ENCODE measurements around the gene MGST2. TPM values are rescaled to one million over a fixed set of nuclear protein-coding genes. Genes with fewer than 3 reads are reported as not detected.

Gene MGST2
- total RNA-seq, 2 donors from 2014 or later = 23.4 to 44.1 TPM

DNA sequence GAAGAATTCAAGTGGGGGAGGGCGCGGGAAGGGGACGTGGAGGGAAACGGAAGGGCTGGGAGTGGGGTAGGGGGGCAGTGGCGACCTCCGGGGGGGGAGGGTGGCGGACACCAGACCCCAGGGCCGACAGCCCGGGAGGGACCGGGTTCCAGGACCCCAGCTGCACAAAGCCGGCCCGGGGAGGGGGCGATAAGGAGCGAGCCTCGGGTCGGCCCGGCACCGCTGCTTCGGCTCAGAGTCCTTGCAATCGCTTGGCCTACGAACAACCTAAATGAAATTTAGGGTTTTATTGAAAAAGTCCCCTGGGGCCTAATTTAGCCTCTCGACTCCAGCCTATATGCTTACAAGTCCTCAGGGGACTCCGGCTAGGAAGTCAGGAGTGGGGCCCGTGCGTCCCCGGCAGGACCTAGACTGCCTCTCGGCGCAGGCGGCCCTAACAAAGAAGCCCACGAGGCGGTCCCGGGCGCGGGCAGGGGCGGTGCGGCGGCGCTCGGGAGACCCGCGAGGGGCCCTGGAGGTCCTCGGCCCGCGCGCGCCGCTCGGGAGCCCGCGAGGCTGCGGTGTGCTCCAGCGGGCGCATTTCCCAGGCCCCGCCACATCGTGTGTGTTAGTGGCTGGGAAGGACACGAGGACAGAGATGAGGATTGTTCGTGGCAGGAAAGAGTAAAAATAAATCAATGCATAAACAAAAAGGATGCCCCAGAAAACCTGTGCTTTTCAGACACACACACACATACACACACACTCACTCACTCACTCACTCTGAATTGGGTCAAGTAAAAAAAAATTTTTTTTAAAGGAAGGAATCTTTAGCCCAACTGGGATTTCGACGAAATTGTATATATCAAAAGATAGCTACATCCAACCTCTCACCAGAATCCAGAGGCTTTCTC lies 70.0 kb downstream of the MGST2 start:
- Histone ChIP-seq H3K27ac (peak overlapping the region in 3 of 4 donors; percentile 60 to 76 (median 65)), H3K4me3 (no peak overlapping the region), H3K9me3 (no peaks in the 10 kb centered on the region), H3K4me1 (peaks cover 48% of the 10 kb centered on the region), H3K36me3 (replicated peaks in 1 of 2; ENCODE audit: insufficient read depth in 1 of 2, low read depth in 2 of 2) (no peaks in the 10 kb centered on the region), H3K27me3 (no peaks in the 10 kb centered on the region)
- DNase-seq = peak in 2 of 4 donors; percentile 11 to 28
- no peak for ATAC-seq
- no peak for TF ChIP-seq POLR2A (IDR thresholded peaks at IDR 0.05)
- TF ChIP-seq, protein P1, sequence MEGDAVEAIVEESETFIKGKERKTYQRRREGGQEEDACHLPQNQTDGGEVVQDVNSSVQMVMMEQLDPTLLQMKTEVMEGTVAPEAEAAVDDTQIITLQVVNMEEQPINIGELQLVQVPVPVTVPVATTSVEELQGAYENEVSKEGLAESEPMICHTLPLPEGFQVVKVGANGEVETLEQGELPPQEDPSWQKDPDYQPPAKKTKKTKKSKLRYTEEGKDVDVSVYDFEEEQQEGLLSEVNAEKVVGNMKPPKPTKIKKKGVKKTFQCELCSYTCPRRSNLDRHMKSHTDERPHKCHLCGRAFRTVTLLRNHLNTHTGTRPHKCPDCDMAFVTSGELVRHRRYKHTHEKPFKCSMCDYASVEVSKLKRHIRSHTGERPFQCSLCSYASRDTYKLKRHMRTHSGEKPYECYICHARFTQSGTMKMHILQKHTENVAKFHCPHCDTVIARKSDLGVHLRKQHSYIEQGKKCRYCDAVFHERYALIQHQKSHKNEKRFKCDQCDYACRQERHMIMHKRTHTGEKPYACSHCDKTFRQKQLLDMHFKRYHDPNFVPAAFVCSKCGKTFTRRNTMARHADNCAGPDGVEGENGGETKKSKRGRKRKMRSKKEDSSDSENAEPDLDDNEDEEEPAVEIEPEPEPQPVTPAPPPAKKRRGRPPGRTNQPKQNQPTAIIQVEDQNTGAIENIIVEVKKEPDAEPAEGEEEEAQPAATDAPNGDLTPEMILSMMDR (IDR thresholded peaks at IDR 0.05) = no peak
- intact Hi-C loops (cut with DNase I) = no loop called here
- WGBS, 2 donors = 48 to 66% methylated on average over 43 to 58 of the region's 59 CpGs

DNA sequence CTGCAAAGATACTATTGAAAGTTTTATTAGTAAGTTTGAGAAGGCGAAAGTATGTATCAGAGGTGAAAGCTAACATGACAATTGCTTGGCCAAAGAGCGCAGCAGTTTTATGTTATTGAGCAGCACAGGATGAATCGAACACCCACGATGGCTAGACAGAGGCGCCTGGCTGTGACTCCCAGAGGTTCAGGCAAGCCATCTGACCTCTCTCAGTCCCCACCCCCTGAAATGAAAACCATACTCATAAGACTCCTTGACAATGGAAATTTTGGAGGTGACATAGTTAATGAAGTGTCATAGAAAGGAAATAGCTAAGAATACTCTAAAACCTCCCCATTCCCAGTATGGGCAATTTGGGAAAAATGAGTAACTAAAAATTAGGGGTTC lies 70.6 kb downstream of the MGST2 start:
- Histone ChIP-seq H3K27ac (peak overlapping the region in 2 of 4 donors; percentile 65 to 76), H3K36me3 (replicated peaks in 1 of 2; ENCODE audit: insufficient read depth in 1 of 2, low read depth in 2 of 2) (no peaks in the 10 kb centered on the region), H3K27me3 (no peaks in the 10 kb centered on the region), H3K4me1 (peaks cover 51% of the 10 kb centered on the region), H3K4me3 (no peak overlapping the region), H3K9me3 (no peaks in the 10 kb centered on the region)
- TF ChIP-seq, protein P1 (IDR thresholded peaks at IDR 0.05) = no peak
- TF ChIP-seq POLR2A (IDR thresholded peaks at IDR 0.05) = no peak
- intact Hi-C loops (cut with DNase I) = no loop called here
- ATAC-seq = no peak
- WGBS, 2 donors = 84 to 92% methylated on average over 5 of the region's 5 CpGs
- no peak for DNase-seq

DNA sequence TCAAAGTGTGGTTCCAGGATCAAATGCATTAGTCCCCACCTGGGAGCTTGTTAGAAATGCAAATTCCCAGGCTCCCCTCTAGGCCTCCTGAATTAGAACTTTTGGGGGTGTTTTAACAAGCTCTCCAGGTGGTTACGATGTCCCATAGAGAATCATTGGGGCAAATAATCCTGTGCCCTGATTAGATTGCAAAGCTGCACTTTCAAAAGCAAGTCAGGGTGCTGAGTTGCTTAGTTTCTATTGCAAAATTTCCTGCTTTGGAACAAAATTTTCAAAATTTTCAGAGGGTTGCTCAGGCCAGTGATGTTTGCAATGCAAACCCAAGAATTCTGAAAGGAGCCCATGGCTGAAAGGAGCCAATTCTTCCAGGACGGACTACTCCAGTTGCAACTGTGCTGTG lies 71.0 kb downstream of the MGST2 start:
- DNase-seq = no peak
- no peaks in the 10 kb centered on the region for H3K27me3 ChIP-seq
- TF ChIP-seq, protein P1 (IDR thresholded peaks at IDR 0.05) = no peak
- no peak for TF ChIP-seq POLR2A (IDR thresholded peaks at IDR 0.05)
- 77 to 79% methylated on average over 2 of the region's 2 CpGs for WGBS, 2 donors
- ATAC-seq = no peak
- no peak overlapping the region for H3K4me3 ChIP-seq
- no peaks in the 10 kb centered on the region for H3K36me3 ChIP-seq (replicated peaks in 1 of 2; ENCODE audit: insufficient read depth in 1 of 2, low read depth in 2 of 2)
- H3K4me1 ChIP-seq = peaks cover 53% of the 10 kb centered on the region
- no peaks in the 10 kb centered on the region for H3K9me3 ChIP-seq
- H3K27ac ChIP-seq = no peak overlapping the region
- intact Hi-C loops (cut with DNase I) = no loop called here

DNA sequence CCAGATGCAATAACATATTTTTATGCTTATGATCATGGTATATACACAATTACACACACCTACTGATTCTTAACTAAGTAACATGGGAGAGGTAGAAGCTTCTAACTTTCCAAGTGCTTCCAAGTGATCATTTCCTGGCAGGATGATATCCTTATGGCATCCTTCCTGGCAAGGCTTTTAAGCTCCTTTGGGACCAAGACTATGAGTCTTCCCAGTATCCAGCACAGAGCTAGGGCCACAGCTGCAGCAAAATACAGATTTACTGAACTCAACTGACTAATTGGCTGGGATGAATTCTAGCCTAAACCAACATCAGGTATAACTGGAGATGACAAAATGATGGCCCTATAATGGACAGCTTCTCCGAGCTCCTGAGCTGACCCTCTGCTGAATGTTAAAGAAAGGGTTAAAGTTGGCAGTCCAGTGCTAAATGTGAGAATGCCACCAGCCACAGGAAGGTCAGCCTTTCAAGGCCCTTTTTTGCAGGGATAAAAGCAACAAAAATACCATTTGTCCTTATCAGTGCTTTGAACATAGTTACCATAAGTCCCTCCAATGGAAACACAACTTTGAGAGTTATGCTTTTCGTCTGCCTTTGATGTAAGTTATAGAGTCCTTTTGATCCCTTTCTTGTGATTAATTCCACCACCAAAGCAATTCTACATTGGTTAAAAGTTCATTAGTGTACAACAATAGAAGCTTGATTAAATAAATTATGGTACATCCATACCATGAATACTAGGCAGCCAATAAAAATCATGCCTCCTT lies 73.4 kb downstream of the MGST2 start:
- DNase-seq (no peak), ATAC-seq (no peak)
- TF ChIP-seq, protein P1 (IDR thresholded peaks at IDR 0.05) = no peak
- TF ChIP-seq POLR2A (IDR thresholded peaks at IDR 0.05) = no peak
- Histone ChIP-seq H3K9me3 (no peaks in the 10 kb centered on the region), H3K4me1 (peaks cover 33% of the 10 kb centered on the region), H3K27me3 (no peaks in the 10 kb centered on the region), H3K36me3 (replicated peaks in 1 of 2; ENCODE audit: insufficient read depth in 1 of 2, low read depth in 2 of 2) (no peaks in the 10 kb centered on the region), H3K27ac (no peak overlapping the region), H3K4me3 (no peak overlapping the region)
- intact Hi-C loops (cut with DNase I) = no loop called here
- 71% methylated on average over 2 of the region's 2 CpGs for WGBS, 2 donors

Measured in body of pancreas (tissue), 4 donors.